GM21526 (cell line): ENCODE results near the gene CMYA5.
"Not testable (repeated sequence)": the region's sequence is repeated elsewhere in the genome, so short reads cannot be mapped to it uniquely, and the experiment has no call there.

Experiments used
- ATAC-seq: cut with Tn5 transposase; IDR thresholded peaks from one replicate; pipeline ENCODE4 v1.9.1; 2021; ENCODE audit warnings: moderate library complexity; ENCODE audit not compliant: unreplicated experiment, low FRiP score

CMYA5 gene

DNA sequence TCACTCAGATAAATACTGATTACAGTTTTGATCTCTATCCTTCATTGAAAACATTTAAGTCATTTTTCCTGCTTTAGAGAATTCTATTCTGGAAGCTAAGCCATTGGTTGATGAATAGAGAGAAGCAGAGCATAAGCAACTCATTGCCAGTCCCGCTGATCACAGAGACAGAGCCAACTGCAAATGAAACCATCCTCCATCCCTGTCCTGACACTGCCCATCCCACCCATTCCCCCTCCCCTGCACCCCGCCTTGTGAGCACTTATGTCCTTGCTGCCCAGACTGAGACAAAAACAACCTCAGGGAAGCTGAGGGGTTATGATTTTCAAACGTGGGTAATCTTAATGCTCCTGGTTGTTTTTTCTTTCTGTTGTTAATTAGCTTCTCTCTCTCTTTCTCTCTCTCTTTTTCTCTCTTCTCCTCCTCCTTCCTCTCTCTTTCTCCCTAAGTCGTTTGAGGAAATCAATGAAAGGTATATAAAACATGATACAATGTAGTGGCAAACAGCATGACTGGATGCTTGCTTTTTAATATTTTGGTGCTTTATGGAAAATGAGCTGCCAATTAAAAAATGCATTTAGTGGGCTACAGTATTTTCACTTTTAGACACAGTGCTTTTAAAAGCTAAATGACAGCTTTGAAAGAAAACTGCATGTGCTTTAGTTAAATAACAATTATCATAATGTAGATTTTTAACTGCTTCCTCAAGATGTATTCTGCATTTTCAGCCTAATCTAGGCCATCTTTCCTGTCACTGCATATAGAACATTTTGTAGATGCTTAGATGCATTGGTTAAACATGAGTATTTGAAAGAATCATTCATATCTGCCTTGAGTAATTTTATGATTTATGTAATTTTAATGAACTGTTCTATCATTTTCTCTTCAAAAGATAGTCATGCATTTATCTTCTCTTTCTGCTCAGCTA, 57.3 kb downstream of the CMYA5 start:
- no peak for ATAC-seq

DNA sequence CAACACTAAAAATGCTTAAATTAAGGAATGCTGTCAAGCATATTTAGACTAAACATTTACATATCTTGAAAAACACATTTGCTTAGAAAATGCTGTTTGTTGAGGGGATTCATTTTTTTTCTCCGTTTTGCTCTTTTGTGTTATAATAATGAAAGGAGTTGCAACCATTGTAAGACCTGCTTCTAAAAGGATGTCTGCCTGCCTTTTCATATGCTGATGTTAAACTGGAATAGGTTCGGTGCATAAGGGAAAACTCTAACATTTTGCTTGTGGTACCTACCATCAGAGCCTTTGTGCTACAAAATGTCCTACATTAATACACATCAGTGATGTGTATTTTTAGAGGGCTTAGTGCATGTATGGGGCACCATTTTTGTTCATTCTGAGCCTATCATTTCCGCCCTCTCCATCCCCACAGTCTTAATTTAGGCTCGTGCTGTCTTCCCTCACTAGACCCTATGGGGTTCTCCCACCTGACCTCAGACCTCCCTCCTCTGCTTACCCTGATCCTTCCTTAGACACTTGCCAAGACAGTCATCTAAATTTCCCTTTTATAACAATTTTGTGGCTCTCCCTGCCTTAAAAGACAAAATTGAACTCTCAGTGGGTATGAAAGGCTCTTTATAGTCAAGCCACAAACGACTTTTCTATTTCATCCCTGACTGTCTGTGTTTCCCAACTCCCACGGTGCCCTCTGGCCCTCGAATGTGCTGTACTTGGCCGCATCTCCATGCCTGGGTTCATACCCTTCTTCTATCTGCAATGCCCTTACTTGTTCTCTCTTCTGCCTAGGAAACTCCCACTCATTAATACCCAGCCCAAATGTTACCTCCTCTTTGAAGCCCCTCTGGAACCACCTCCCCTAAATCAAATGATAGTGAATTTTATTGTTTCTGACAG, 61.2 kb downstream of the CMYA5 start:
- ATAC-seq, result no peak

DNA sequence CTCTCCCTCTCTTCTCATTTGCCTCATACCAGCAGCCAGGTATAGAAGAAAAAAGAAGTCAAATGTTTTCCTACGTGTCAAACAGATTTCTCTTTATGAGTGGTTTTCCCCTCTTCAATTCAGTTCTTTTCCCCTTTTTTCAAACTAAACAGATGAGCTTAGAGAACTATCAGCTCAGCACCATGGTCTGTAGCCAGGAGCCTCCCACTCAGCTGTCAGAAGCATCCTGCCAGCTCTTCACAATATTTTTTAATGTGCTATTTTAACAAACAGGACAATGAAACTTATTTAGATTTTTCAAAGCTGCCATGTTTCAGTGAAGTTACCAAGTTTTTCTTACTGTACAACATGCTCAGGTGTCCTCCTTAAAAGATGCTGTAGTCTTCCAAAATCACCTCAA, 63.5 kb downstream of the CMYA5 start:
- no peak for ATAC-seq

DNA sequence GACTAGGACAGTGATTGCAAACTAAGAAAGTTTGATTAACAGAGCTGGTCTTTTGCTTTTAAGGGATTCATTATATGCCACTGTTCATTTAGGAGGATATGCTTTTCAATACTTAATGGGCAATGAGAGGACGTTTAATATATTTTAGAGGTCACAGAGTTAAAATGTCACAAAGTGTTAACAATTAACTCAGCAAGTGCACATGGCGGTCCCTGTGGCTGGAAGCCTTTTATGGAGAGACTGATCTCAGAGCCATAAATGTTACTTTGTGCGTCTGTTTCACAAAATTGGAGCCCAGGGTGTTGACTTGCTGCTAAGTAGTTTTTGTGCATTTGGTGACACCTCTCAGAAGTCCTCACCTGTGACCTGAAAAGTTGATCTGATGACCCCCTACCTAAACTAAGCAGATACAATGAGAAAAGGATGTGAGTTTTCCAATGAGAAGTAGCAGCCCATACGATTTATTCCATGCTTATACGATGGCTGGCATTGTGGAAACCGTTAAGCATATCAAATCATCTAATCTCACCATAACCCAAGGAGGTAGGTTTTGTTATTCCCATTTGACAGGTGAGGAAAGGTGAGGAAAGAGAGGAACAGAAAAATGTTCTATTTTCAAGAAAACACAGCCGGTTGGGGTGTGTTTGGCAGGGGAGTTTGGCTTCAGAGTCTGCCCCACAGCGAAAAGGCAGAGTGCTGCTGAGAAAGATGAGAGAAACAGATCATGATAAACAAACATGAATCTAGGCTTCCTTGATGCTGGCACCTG, 64.4 kb downstream of the CMYA5 start:
- ATAC-seq, result no peak

DNA sequence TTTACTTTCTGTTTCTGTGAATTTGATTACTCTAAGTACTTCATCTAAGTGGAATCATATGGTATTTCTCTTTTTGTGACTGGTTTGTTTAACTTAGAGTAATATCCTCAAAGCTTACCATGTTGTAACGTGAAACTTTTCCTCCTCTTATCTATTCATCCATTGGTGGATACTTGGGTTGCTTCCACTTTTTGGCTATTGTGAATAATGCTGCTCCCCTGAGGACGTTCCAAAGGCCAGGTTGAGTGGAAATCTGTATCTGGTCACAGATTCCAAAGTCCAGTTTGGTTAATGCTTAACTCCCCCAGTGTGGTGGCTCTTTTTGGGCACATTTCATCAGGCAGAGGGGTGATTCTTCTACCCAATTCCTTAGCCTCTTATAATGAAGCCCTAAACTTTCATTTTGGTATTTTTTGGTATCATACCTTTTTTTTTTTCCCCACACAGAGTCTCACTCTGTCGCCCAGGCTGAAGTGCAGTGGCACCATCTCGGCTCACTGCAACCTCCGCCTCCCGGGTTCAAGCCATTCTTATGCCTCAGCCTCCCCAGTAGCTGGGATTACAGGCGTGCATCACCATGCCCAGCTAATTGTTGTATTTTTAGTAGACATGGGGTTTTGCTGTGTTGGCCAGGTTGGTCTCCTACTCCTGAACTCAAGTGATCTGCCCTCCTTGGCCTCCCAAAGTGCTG, 65.4 kb downstream of the CMYA5 start:
- ATAC-seq, result no peak

DNA sequence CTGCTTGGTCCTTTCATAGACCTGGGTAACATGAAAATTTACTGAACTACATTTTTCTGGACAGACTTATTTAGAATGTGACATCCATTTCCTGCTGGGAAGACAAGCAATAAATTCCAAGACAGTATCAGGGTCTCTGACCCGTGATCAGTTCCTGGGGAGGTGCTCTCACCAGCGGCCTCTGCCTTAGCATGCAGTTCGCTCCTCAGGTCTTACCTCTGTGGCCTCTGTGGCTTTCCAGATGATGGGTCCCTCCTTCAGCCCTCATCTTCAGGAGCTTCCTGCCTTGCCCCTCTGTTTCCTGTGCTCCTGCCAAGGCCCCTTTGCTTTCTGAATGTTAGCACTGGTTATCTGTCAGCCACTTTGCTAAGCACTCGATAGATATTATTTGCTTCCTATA, 66.4 kb downstream of the CMYA5 start:
- no peak for ATAC-seq

DNA sequence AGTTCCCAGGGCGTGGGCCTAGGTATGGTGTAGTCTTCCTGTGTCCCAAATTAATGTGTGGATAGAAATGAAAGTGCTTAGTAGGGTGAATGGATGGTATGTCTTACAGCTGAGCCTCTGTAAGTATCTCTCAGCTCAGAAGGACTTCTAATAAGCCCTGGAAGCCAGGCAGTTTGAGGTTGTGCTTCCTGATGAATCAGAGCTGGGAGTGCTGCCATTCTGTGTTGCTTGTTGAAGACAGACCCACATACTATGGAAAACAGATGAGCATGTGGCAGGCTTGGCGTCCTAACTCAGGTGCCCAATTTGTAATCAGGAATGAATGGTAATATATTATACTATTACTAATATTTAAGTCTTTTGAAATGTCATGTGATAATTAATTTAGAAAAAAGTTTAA, 69.8 kb downstream of the CMYA5 start:
- ATAC-seq, result no peak

DNA sequence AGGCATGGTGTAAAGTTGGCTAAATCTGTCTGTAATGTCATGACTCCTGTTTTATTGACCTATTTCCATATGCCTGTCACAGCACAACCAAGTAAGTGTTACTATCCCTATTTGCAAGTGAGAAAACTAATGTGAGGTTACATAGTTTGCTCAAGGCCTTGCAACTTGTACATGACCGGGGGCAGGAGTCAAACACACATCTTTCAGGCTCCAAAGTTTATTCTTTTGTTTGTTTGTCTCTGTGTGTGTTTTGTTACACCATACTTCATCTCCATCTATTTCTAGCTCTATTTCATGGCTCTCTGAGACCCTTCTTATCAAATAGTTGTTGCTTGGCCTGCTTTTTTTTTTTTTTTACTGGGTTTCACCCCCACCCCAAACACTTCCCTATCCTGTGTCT, 70.2 kb downstream of the CMYA5 start:
- no peak for ATAC-seq

DNA sequence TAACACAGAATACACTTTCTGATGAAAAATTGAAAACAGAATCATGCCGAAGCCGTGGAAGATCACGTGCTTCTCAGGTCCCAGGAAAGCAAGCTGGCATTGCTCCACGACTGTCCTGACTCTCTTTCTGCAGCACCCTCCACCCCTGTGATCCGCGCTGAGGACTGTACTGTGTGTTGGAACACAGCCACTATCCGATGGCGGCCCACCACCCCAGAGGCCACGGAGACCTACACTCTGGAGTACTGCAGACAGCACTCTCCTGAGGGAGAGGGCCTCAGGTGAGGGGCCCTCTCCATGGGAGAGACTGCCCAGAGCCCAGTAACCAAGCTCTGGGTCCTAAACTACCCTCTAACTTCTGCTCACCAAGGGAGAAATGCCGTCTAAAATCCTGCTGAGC, 73.3 kb downstream of the CMYA5 start:
- ATAC-seq, result no peak

DNA sequence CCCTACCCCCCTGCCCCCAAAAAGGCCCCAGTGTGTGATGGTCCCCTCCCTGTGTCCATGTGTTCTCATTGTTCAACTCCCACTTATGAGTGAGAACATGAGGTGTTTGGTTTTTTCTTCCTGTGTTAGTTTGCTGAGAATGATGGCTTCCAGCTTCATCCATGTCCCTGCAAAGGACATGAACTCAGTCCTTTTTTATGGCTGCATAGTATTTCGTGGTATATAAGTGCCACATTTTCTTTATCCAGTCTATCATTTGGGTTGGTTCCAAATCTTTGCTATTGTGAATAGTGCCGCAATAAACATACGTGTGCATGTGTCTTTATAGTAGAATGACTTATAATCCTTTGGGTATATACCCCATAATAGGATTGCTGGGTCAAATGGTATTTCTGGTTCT, 74.5 kb downstream of the CMYA5 start:
- ATAC-seq, result not testable (repeated sequence)

DNA sequence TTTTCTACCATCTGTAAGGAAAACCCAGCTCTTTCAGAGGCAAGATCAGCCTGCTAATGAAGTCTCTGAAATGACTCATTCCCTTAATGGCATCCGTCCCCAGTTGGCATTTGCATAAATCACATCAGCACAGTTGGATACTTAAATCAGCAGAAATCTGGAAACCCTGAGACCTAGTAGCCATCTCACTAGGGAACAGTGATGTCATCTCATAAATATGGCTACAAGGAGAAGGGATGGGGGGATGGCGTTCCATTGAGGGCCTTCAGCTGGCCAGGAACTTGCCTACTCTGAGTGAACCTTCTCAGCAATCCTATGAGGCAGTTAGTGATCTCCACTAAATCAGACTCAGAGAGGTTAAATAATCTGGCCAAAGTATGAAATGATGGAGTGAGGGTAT, 81.8 kb downstream of the CMYA5 start:
- ATAC-seq, result no peak

DNA sequence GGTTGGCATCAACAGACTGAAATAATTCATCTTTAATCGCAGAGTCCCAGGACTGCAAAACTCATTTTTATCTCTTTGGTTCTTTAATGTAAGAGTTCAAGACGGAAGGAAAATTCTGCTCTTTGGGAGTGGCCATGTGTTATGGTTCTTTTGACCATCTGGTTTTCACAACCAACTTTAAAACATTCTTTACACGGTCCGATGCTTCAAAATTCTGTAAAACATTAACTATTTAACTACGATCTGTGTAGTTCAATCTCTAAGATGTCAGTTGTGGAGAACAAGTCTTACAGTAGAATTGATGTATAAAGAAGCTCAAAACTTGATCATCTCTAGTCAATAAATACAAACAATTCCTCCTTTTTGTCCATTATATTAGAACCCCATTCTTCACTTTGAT, 83.0 kb downstream of the CMYA5 start:
- no peak for ATAC-seq

DNA sequence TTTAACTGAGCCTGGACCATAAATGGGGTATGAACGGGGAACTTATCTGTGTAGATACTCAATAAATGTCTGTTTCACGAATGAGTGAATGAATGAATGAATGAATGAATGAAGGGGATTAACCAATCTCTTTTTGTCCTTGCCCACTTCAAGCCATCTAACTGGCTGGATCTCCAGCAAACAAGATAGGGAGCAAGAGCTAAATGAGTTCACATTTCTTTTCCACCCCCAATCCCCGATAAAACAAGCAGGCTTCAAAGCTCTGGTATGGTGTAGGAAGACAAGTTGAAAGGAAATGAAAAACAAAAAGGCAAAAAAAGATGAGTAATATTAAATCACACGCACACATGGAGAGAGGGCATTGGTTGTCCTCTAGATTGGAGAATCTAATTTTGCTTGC, 84.0 kb downstream of the CMYA5 start:
- ATAC-seq, result no peak

DNA sequence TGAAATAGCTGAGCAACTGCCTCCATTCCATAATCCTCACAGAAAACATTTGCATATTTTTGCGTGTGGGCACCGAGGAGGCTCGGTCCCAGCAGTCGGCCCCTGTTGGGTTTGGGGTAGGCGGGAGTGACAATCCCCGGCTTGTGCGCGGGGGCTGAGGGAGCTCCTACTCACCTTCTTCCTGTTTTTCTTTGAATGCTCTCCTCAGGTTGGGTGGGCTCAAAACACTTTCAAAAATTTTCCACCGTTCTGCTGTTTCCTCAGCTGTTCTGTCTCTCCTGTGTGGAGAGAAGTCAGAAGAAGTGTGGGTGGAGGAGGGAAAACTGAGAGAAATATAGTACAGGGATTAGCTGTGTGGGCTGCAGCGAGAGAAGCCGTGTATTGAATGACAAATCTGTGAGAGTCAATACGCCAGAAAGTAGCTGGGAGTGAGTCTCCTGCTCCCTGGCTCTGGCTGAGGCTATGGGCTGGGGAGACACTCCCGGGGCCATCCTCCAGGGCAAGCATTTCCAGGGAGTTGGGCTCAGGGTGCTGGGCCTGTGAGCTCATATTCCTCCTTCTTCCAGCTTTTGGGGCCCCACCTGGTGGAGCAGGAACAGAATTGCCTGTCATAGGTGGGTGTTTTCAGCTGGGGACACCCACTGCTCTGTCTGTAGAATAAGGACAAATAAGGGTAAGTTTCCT, 84.7 kb downstream of the CMYA5 start:
- ATAC-seq, result no peak

DNA sequence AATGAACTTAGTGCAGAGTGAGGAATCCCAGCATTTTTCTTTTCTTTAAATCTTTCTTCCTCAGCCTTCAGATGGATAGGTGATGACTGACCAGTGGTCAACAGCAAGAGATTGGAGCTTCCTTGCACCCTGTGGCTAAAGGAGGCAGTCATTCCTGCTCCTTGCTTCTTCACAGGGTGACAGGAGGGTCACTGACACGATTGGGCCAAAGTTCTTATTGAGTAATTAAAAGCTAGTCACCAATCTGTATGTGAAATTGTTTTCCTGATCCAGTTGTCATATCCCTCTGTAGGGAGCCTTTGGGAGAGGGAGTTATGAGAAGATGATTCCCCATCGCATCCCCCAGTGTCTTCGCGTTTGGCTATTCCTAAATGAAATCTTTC, 85.2 kb downstream of the CMYA5 start:
- ATAC-seq, result no peak

DNA sequence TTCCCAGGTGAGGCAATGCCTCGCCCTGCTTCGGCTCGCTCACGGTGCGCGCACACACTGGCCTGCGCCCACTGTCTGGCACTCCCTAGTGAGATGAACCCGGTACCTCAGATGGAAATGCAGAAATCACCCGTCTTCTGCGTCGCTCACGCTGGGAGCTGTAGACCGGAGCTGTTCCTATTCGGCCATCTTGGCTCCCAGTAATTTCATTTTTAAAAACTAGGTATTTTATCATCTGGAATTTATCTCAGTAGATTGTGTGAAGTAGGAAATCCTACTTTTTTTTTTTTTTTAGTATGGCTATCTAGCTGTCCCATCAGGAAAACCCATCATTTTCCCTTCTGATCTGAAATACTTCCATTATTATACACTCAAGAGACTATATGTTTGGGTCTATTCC, 95.1 kb downstream of the CMYA5 start:
- not testable (repeated sequence) for ATAC-seq

DNA sequence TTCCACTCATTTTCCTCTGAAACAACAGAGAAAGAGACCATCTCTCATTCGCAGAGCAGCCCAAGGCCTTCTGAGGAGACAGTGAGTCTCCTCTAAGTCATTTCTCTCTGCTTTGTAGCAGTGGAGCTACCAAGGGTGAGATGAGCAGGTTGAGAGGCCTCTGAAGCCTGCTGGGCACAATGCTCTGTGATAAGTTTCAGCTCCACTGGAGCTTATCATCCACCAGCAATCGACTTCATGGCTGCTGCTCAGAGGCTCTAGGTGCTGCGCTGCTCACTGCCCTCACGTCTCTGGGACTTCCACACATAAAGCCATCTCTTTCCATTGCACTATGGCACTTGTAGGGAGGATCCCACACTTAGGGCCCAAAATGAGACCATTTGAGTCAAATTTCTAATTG, 96.3 kb downstream of the CMYA5 start:
- no peak for ATAC-seq

DNA sequence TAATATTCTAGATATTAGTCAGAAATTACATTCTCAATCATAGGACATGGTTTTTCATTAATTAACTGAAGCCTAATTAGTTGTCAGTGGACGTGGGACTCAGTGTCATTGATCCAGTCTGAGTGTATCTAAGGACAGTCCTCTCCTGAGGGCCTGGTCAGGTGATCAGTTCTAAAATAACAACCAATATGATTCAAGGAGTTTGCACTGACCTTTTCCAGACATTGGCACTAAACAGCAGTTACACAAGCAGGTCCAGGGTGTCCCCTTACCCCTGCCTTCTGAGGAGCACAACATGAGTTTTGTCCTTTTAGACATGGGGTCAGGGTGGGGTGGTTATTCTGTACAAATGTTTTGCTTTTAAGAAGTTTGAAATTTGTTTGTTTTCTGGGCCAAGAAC, 97.8 kb downstream of the CMYA5 start:
- no peak for ATAC-seq

DNA sequence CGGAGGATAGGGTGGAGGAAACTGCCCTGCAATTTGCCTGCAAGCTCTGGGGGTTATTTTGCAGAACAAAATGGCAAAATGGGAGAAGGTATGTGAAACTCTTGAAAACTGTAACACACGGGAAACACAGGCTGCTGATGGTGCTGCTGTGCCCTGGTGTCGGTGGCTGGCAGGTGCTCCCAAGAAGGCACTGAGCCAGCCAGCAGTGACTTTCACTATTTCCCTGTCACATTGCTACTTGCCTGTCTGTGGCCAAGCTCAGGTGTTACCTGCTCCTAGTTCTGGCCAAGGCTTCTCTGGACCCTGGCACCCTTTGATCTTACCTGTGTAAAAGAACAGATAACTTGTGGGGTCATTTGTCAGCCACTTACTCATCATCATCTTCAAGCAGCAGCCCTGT, 102.2 kb downstream of the CMYA5 start:
- no peak for ATAC-seq

DNA sequence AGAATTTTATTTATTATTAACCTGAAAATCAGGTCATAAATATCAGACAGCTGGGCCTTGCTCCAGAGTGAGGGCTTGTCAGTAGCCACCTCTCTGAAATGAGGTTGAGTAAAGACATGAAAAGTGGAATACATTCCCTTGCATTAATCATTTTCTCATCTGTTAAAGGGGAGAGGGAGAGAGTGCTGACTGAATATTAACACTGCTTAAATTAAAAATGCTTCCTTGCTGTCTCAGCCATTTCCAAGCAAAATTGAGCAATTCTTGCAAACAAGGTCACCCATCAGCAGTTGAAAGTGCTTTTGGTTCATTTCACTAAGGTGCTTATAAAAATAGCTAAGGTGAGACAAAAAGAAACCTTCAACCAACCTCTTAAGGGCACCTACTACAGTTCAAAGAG, 102.8 kb downstream of the CMYA5 start:
- no peak for ATAC-seq
